Hindlimb muscle (tissue), 1 donor: ENCODE measurements around the gene PRR19. TPM values are rescaled to one million over a fixed set of nuclear protein-coding genes. Genes with fewer than 3 reads are reported as not detected.

Source experiments
- DNase-seq: peaks from one replicate; pipeline ENCODE4 v3.0.0-alpha.2; 2013
- polyA plus RNA-seq: library from polyadenylated mRNA; unstranded; fragments of 120-200 nt; gene quantifications from one replicate; pipeline ENCODE4 v1.2.1, GENCODE V29; 2013; ENCODE audit not compliant: insufficient read length

Gene PRR19
- polyA plus RNA-seq, 1 donor, result 0.53 TPM

GRCh38 chr19:42271861-42272534 lies 29.9 kb upstream of the PRR19 start:
- no peak for DNase-seq

GRCh38 chr19:42272535-42272897 lies 29.4 kb upstream of the PRR19 start:
- DNase-seq, result no peak

- no peak for DNase-seq
Measured at GRCh38 chr19:42272989-42273406, 28.9 kb upstream of the PRR19 start.

GRCh38 chr19:42273407-42274064 lies 28.4 kb upstream of the PRR19 start:
- no peak for DNase-seq

GRCh38 chr19:42274065-42274682 lies 27.8 kb upstream of the PRR19 start:
- DNase-seq, result no peak

- no peak for DNase-seq
Measured at GRCh38 chr19:42275103-42275502, 26.8 kb upstream of the PRR19 start.

GRCh38 chr19:42275517-42275916 lies 26.4 kb upstream of the PRR19 start:
- DNase-seq, result no peak

GRCh38 chr19:42276284-42276683 lies 25.6 kb upstream of the PRR19 start:
- no peak for DNase-seq

- no peak for DNase-seq
Measured at GRCh38 chr19:42276821-42277220, 25.1 kb upstream of the PRR19 start.

GRCh38 chr19:42277821-42278451 lies 24.0 kb upstream of the PRR19 start:
- peak; percentile 48 for DNase-seq

GRCh38 chr19:42278452-42279154 lies 23.3 kb upstream of the PRR19 start:
- no peak for DNase-seq

- DNase-seq, result no peak
Measured at GRCh38 chr19:42279155-42279901, 22.6 kb upstream of the PRR19 start.

- DNase-seq, result peak; percentile 93
Measured at GRCh38 chr19:42279902-42280814, 21.8 kb upstream of the PRR19 start.

- no peak for DNase-seq
Measured at GRCh38 chr19:42280815-42281145, 21.2 kb upstream of the PRR19 start.

GRCh38 chr19:42281146-42281826 lies 20.6 kb upstream of the PRR19 start:
- DNase-seq, result peak; percentile 53

- no peak for DNase-seq
Measured at GRCh38 chr19:42281827-42282762, 19.8 kb upstream of the PRR19 start.

- no peak for DNase-seq
Measured at GRCh38 chr19:42282819-42283187, 19.1 kb upstream of the PRR19 start.

- DNase-seq, result peak; percentile 97
Measured at GRCh38 chr19:42283188-42284065, 18.5 kb upstream of the PRR19 start.
